ENCODE data around the gene PDIA5.

DNA sequence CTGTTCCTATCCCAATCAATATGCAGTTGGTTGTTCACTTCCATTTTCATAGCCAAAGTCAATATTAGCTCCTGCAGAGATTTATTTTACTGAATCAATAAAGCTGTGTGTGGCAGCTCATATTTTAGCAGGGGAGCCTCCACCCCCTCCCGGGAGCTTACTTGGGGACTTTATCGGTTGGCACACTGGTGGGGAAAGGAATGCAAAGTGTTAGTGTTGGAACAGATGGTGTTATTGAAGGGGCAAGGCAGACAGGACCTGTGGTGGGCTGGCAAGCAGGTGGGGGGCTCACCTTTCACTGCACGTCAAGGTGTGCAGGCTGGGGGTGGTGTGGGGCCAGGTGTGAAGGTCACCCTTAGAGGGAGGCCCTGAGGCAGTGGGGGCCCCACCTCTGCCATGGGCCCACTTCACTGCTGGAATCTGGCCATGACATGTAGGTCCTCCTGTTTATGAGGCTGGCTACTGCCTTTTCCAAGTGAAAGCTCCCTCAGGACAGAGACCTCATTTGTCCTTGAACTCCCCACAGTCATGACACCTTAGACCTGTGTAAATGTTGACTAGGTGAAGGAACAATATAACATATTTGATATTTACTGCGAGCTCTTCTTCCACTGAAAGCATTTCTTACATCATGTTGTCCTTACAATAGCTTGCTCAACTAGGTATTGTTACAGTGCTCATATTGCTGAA, 90.9 kb downstream of the PDIA5 start:
- TF ChIP-seq, protein P1, sequence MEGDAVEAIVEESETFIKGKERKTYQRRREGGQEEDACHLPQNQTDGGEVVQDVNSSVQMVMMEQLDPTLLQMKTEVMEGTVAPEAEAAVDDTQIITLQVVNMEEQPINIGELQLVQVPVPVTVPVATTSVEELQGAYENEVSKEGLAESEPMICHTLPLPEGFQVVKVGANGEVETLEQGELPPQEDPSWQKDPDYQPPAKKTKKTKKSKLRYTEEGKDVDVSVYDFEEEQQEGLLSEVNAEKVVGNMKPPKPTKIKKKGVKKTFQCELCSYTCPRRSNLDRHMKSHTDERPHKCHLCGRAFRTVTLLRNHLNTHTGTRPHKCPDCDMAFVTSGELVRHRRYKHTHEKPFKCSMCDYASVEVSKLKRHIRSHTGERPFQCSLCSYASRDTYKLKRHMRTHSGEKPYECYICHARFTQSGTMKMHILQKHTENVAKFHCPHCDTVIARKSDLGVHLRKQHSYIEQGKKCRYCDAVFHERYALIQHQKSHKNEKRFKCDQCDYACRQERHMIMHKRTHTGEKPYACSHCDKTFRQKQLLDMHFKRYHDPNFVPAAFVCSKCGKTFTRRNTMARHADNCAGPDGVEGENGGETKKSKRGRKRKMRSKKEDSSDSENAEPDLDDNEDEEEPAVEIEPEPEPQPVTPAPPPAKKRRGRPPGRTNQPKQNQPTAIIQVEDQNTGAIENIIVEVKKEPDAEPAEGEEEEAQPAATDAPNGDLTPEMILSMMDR (IDR thresholded peaks at IDR 0.05): no peak
- TF ChIP-seq POLR2A (IDR thresholded peaks at IDR 0.05): no peak

Measured in heart left ventricle (tissue), 13 donors.